Upper lobe of left lung (tissue), 6 donors: ENCODE results near the gene SDK1. TPM values are rescaled to one million over a fixed set of nuclear protein-coding genes. Genes with fewer than 3 reads are reported as not detected.
"Not testable (repeated sequence)": the region's sequence is repeated elsewhere in the genome, so short reads cannot be mapped to it uniquely, and the experiment has no call there.

Experiments used
- ATAC-seq, 2 donors: fragments of 200-7000 bp; cut with Tn5 transposase; one replicate each; pipeline ENCODE4 v1.9.1; 2022; ENCODE audit warnings: mild to moderate bottlenecking in 2 of 2, moderate library complexity in 2 of 2; ENCODE audit not compliant: low FRiP score in 2 of 2
- DNase-seq, 2 donors: peaks; one replicate each; pipeline ENCODE4 v3.0.0-alpha.2; 2019 to 2020
- H3K27ac ChIP-seq, 4 donors: fragments of 200-600 bp; sonication (generic); one replicate each; pipeline ENCODE4 v1.5.1; 2016 to 2019
- H3K27me3 ChIP-seq, 4 donors: fragments of 200-600 bp; sonication (generic); one replicate each; pipeline ENCODE4 v1.5.1; 2017 to 2019
- H3K36me3 ChIP-seq, 4 donors: fragments of 200-600 bp; sonication (generic); one replicate each; pipeline ENCODE4 v1.5.1; 2016 to 2019
- H3K4me1 ChIP-seq, 4 donors: fragments of 200-600 bp; sonication (generic); one replicate each; pipeline ENCODE4 v1.5.1; 2018 to 2019
- H3K4me3 ChIP-seq, 4 donors: fragments of 200-600 bp; sonication (generic); one replicate each; pipeline ENCODE4 v1.5.1; 2017 to 2019; ENCODE audit warnings: mild to moderate bottlenecking in 2 of 4, moderate library complexity in 1 of 4
- H3K9me3 ChIP-seq, 4 donors: fragments of 200-600 bp; sonication (generic); one replicate each; pipeline ENCODE4 v1.5.1; 2018 to 2019
- CTCF ChIP-seq, 6 experiments: fragments of 450-650 bp in 4 of 6; fragments of 200-600 bp in 2 of 6; sonication (generic) in 2 of 6; IDR thresholded peaks; one replicate each; pipeline ENCODE4 v1.5.1; 2016 to 2019; ENCODE audit warnings: antibody characterized with exemption in 6 of 6
- EP300 ChIP-seq, 4 donors: sonication (generic); formaldehyde crosslinking; IDR thresholded peaks; one replicate each; pipeline ENCODE4 v1.5.1; 2017; ENCODE audit warnings: antibody characterized with exemption in 4 of 4, control low read depth in 2 of 4
- POLR2A ChIP-seq, 4 donors: fragments of 450-650 bp; IDR thresholded peaks; one replicate each; pipeline ENCODE4 v1.5.1; 2016 to 2017; ENCODE audit warnings: antibody characterized with exemption in 4 of 4, mild to moderate bottlenecking in 2 of 4
- POLR2AphosphoS5 ChIP-seq, 2 donors: sonication (generic); formaldehyde crosslinking; IDR thresholded peaks; one replicate each; pipeline ENCODE4 v1.5.1; 2017; ENCODE audit warnings: antibody characterized with exemption in 2 of 2
- WGBS, 2 donors: methylation state at CpG; one replicate each; pipeline ENCODE4 v1.1.5; 2017 to 2018; 5-methylcytosine and 5-hydroxymethylcytosine counted together
- total RNA-seq, 6 donors: library from RNA; depleted of rRNA in 4 of 6; stranded (reverse); fragments of >200 nt in 4 of 6; gene quantifications; one replicate each; pipeline versions ENCODE4 v1.1.0 to v1.2.1, GENCODE V29; 2016 to 2021
- donor health status: DM: no; HTN: no; CAD: no; lungs with moderate emphysema.
- donor health status: DM: no; HTN: yes; CAD: no; lungs with severe emphysema.

SDK1 gene
- total RNA-seq, 6 donors from 2014 or later, result 9.3 to 90.1 (median 11.8) TPM

- WGBS, 2 donors, result 87 to 90% methylated on average over 12 to 29 of the region's 32 CpGs
- no peak for ATAC-seq
- no peak for DNase-seq
Observed at GRCh38 chr7:4214291-4215155, 913.5 kb downstream of the SDK1 start.

GRCh38 chr7:4215176-4215720 is 914.2 kb downstream of the SDK1 start:
- no peak for TF ChIP-seq CTCF (IDR thresholded peaks at IDR 0.05)
- TF ChIP-seq POLR2AphosphoS5 (IDR thresholded peaks at IDR 0.05), result no peak
- no peak for TF ChIP-seq POLR2A (IDR thresholded peaks at IDR 0.05)
- no peak for TF ChIP-seq EP300 (IDR thresholded peaks at IDR 0.05)
- ATAC-seq (peak in 1 of 2 donors; percentile 37), DNase-seq (peak in 1 of 2 donors; percentile 52)
- H3K4me1 ChIP-seq, result no peaks in the 10 kb centered on the region
- H3K27me3 ChIP-seq, result no peaks in the 10 kb centered on the region
- no peak overlapping the region for H3K27ac ChIP-seq
- no peak overlapping the region for H3K4me3 ChIP-seq
- WGBS, 2 donors, result 90 to 97% methylated on average over 17 to 19 of the region's 19 CpGs
- no peaks in the 10 kb centered on the region for H3K36me3 ChIP-seq
- no peaks in the 10 kb centered on the region for H3K9me3 ChIP-seq

More at GRCh38 chr7:4214291-4215155, 913.5 kb downstream of the SDK1 start:
- Histone ChIP-seq H3K27me3 (no peaks in the 10 kb centered on the region), H3K9me3 (no peaks in the 10 kb centered on the region), H3K4me1 (no peaks in the 10 kb centered on the region), H3K4me3 (no peak overlapping the region), H3K36me3 (peaks cover 0 to 3% (median 0%) of the 10 kb centered on the region in 4 donors), H3K27ac (no peak overlapping the region)
- TF ChIP-seq CTCF (IDR thresholded peaks at IDR 0.05), result no peak
- no peak for TF ChIP-seq POLR2A (IDR thresholded peaks at IDR 0.05)
- no peak for TF ChIP-seq EP300 (IDR thresholded peaks at IDR 0.05)
- TF ChIP-seq POLR2AphosphoS5 (IDR thresholded peaks at IDR 0.05), result no peak

GRCh38 chr7:4216016-4216415 is 915.0 kb downstream of the SDK1 start:
- Histone ChIP-seq H3K9me3 (no peaks in the 10 kb centered on the region), H3K4me3 (no peak overlapping the region), H3K36me3 (no peaks in the 10 kb centered on the region), H3K27me3 (no peaks in the 10 kb centered on the region), H3K4me1 (no peaks in the 10 kb centered on the region), H3K27ac (no peak overlapping the region)
- TF ChIP-seq POLR2A (IDR thresholded peaks at IDR 0.05) (no peak), EP300 (IDR thresholded peaks at IDR 0.05) (no peak), CTCF (IDR thresholded peaks at IDR 0.05) (no peak), POLR2AphosphoS5 (IDR thresholded peaks at IDR 0.05) (no peak)
- peak in 1 of 2 donors; percentile 64 for DNase-seq
- peak in 1 of 2 donors; percentile 23 for ATAC-seq
- WGBS, 2 donors, result 52 to 66% methylated on average over 10 to 16 of the region's 16 CpGs

GRCh38 chr7:4217126-4217660 is 916.1 kb downstream of the SDK1 start:
- not testable (repeated sequence) for H3K27me3 ChIP-seq, ATAC-seq, H3K4me3 ChIP-seq, H3K9me3 ChIP-seq, H3K4me1 ChIP-seq, H3K27ac ChIP-seq, H3K36me3 ChIP-seq
- DNase-seq, result peak in 1 of 2 donors; percentile 50
- WGBS, 2 donors, result 93 to 96% methylated on average over 9 to 26 of the region's 29 CpGs

- no peak for ATAC-seq
- no peaks in the 10 kb centered on the region for H3K27me3 ChIP-seq
- no peak overlapping the region for H3K27ac ChIP-seq
- TF ChIP-seq POLR2AphosphoS5 (IDR thresholded peaks at IDR 0.05), result no peak
- no peak for TF ChIP-seq POLR2A (IDR thresholded peaks at IDR 0.05)
- TF ChIP-seq CTCF (IDR thresholded peaks at IDR 0.05), result no peak
- TF ChIP-seq EP300 (IDR thresholded peaks at IDR 0.05), result no peak
- 88 to 92% methylated on average over 7 of the region's 7 CpGs for WGBS, 2 donors
- H3K36me3 ChIP-seq, result no peaks in the 10 kb centered on the region
- DNase-seq, result no peak
- H3K4me1 ChIP-seq, result no peaks in the 10 kb centered on the region
- no peak overlapping the region for H3K4me3 ChIP-seq
- H3K9me3 ChIP-seq, result no peaks in the 10 kb centered on the region
Observed at GRCh38 chr7:4218481-4218880, 917.4 kb downstream of the SDK1 start.
